ENCODE data around the gene NDE1.

DNA sequence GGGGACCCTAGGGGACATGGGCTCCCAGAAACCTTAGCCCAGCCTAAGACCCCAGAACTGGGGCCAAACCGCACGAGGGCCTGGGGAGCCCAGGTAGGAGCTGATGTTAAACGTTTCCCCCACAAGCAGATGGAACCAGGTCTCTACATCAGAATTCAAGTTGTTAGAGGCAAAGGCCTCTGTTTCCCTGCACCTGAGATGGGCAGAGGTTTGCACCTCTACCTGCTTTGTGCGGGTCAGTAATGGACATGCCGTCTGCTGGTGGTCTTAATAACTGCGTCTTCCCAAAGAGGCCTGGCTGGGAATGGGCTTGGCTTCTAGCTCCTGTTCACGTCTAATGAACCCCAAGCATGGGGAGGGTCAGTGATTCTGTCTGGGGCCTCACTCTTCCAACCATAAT is 79.1 kb downstream of the NDE1 start:
- TF ChIP-seq, protein P1, sequence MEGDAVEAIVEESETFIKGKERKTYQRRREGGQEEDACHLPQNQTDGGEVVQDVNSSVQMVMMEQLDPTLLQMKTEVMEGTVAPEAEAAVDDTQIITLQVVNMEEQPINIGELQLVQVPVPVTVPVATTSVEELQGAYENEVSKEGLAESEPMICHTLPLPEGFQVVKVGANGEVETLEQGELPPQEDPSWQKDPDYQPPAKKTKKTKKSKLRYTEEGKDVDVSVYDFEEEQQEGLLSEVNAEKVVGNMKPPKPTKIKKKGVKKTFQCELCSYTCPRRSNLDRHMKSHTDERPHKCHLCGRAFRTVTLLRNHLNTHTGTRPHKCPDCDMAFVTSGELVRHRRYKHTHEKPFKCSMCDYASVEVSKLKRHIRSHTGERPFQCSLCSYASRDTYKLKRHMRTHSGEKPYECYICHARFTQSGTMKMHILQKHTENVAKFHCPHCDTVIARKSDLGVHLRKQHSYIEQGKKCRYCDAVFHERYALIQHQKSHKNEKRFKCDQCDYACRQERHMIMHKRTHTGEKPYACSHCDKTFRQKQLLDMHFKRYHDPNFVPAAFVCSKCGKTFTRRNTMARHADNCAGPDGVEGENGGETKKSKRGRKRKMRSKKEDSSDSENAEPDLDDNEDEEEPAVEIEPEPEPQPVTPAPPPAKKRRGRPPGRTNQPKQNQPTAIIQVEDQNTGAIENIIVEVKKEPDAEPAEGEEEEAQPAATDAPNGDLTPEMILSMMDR (IDR thresholded peaks at IDR 0.05) = no peak
- no peak for TF ChIP-seq POLR2A (IDR thresholded peaks at IDR 0.05)
